Gastrocnemius medialis (tissue), 4 donors: ENCODE measurements around the gene ZNF569.

ENCODE experiments used
- CTCF ChIP-seq, 5 experiments: fragments of 450-650 bp in 3 of 5; fragments of 200-600 bp in 2 of 5; sonication (generic) in 2 of 5; IDR thresholded peaks in 4 of 5; conservative IDR thresholded peaks in 1 of 5; 1 replicate in 4 of 5; 2 replicates in 1 of 5; pipeline ENCODE4 v1.5.1; 2016 to 2019; ENCODE audit warnings: antibody characterized with exemption in 5 of 5, mild to moderate bottlenecking in 3 of 5, moderate library complexity in 3 of 5
- POLR2A ChIP-seq, 2 donors: fragments of 450-650 bp; IDR thresholded peaks; one replicate each; pipeline ENCODE4 v1.6.1; 2017; ENCODE audit warnings: antibody characterized with exemption in 2 of 2, mild to moderate bottlenecking in 2 of 2, moderate library complexity in 2 of 2

GRCh38 chr19:37511821-37512220 is 44.6 kb upstream of the ZNF569 start:
- TF ChIP-seq POLR2A (IDR thresholded peaks at IDR 0.05): no peak
- TF ChIP-seq CTCF (IDR thresholded peaks at IDR 0.05 in 4 of 5, conservative IDR thresholded peaks at IDR 0.05 in 1 of 5): no peak
